ENCODE data around the gene RSPH1. TPM values are rescaled to one million over a fixed set of nuclear protein-coding genes. Genes with fewer than 3 reads are reported as not detected.

The RSPH1 gene
- polyA plus RNA-seq, 2 of the 4 experiments (the other 2 are of a cell fraction), result 0.71 to 0.85 TPM

DNA sequence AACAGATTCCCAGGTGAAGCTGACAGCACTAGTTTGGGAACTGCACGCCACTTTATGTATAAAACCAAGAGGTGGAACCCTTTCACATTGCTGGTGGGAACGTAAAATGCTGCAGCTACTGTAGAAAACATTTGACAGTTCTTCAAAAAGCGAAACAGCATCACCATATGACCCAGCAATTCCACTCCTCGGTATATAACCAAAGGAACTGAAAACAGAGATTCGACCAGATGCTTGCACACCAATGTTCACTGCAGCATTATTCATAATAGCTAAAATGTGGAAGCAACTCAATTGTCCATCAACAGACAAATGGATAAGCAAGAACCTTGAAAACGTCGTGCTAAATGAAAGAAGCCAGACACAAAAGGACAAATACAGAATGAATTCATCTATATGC, 17.5 kb downstream of the RSPH1 start:
- FAIRE-seq, result no peak
- Histone ChIP-seq H3K4me1 (peaks cover 13% of the 10 kb centered on the region), H3K27ac (no peak overlapping the region), H3K4me3 (no peak overlapping the region), H3K9me3 (no peaks in the 10 kb centered on the region), H3K4me2 (no peak overlapping the region)
- ChIA-PET POLR2A (no interaction called here), CTCF (no interaction called here)
- ATAC-seq, result no peak
- no peak for DNase-seq (ENCODE audit: low read depth in 1 of 2, low spot score in 1 of 2)
- 70% methylated on average over 7 of the region's 7 CpGs for WGBS (ENCODE audit: missing lambda C conversion rate)
- TF ChIP-seq HEYL (CRISPR knock-in tag; IDR thresholded peaks at IDR 0.05), result no peak
- no peak for TF ChIP-seq POLR2AphosphoS2 (conservative IDR thresholded peaks at IDR 0.05; ENCODE audit: low read length)
- TF ChIP-seq RARB (CRISPR knock-in tag; IDR thresholded peaks at IDR 0.05), result no peak
- no peak for TF ChIP-seq ZSCAN20 (CRISPR knock-in tag; IDR thresholded peaks at IDR 0.05)
- TF ChIP-seq EP300 (IDR thresholded peaks at IDR 0.05), result no peak
- TF ChIP-seq RNF2 (IDR thresholded peaks at IDR 0.05; ENCODE audit: borderline replicate concordance, low read depth), result no peak
- TF ChIP-seq ZFP36 (IDR thresholded peaks at IDR 0.05; ENCODE audit: borderline replicate concordance, partially characterized antibody), result no peak
- TF ChIP-seq CEBPB (IDR thresholded peaks at IDR 0.05), result no peak
- no peak for TF ChIP-seq FOSL2 (IDR thresholded peaks at IDR 0.05)
- no peak for TF ChIP-seq FOSL2 (CRISPR knock-in tag; IDR thresholded peaks at IDR 0.05)

DNA sequence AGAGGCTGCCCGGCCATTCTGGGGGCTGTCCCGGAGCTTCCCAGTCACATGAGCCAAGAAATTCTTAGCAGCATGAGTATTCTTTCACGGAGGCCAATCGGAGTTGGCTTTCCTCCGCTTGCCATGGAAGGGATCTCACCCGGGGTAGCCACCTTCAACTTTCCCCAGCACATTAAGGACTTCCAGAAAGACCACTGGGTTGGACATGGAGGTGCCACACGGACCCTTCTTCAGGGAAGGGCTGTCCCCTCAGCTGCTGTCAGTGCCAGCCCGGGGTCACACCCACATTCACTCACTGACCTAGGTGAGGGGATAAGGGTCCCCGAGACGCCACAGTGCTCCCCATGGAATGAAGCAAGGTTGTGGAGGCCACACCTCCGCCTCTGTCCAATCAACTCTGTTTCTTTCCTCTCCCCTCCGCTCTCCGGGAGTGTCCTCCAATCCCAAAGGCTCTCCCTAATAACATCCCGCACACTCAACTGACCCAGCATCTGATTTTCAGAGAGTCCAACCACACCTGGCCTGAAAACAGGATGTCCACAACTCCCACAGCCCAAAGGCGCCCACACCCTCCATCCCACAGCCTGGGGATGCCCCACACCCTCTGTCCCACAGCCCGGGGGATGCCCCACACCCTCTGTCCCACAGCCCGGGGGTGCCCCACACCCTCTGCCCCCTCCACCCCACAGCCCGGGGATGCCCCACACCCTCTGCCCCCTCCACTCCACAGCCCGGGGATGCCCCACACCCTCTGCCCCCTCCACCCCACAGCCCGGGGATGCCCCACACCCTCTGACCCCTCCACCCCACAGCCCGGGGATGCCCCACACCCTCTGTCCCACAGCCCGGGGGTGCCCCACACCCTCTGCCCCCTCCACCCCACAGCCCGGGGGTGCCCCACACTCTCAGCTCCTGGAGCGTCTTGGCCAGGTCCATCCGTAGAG, 19.4 kb downstream of the RSPH1 start:
- FAIRE-seq, result no peak
- WGBS (ENCODE audit: missing lambda C conversion rate), result 87% methylated on average over 17 of the region's 25 CpGs
- Histone ChIP-seq H3K4me3 (no peak overlapping the region), H3K9me3 (no peaks in the 10 kb centered on the region), H3K4me2 (no peak overlapping the region), H3K27ac (no peak overlapping the region), H3K4me1 (peaks cover 14% of the 10 kb centered on the region)
- ATAC-seq, result no peak
- TF ChIP-seq HDAC2 (IDR thresholded peaks at IDR 0.05), result no peak
- TF ChIP-seq ZC3H11A (IDR thresholded peaks at IDR 0.05), result no peak
- no peak for TF ChIP-seq KDM1A (IDR thresholded peaks at IDR 0.05; ENCODE audit: low read depth)
- no peak for TF ChIP-seq MYC (IDR thresholded peaks at IDR 0.05; ENCODE audit: borderline replicate concordance, low read length)
- no peak for TF ChIP-seq NFE2L2 (conservative IDR thresholded peaks at IDR 0.05; ENCODE audit: low read length)
- no peak for TF ChIP-seq MAZ (IDR thresholded peaks at IDR 0.05; ENCODE audit: borderline replicate concordance, low read depth, low read length)
- TF ChIP-seq PHF8 (IDR thresholded peaks at IDR 0.05; ENCODE audit: borderline replicate concordance, low read depth), result no peak
- TF ChIP-seq ESRRA (IDR thresholded peaks at IDR 0.05; ENCODE audit: borderline replicate concordance, low read length), result no peak
- no peak for TF ChIP-seq BHLHE40 (IDR thresholded peaks at IDR 0.05; ENCODE audit: low read depth, low read length)
- no peak for TF ChIP-seq CHD4 (IDR thresholded peaks at IDR 0.05; ENCODE audit: borderline replicate concordance)
- TF ChIP-seq TP53 (CRISPR knock-in tag; IDR thresholded peaks at IDR 0.05), result no peak
- TF ChIP-seq ZFP36 (IDR thresholded peaks at IDR 0.05; ENCODE audit: borderline replicate concordance, partially characterized antibody), result no peak
- no peak for TF ChIP-seq MAX (IDR thresholded peaks at IDR 0.05)
- no peak for TF ChIP-seq BCL3 (IDR thresholded peaks at IDR 0.05)
- TF ChIP-seq SREBF2 (IDR thresholded peaks at IDR 0.05), result no peak
- CTCF ChIA-PET, result no interaction called here
- DNase-seq (ENCODE audit: low read depth in 1 of 2, low spot score in 1 of 2), result no peak
- POLR2A ChIA-PET, result no interaction called here
